GM19467 (cell line): ENCODE measurements around the gene CCM2L.

Experiments
- ATAC-seq: cut with Tn5 transposase; IDR thresholded peaks from one replicate; pipeline ENCODE4 v1.9.1; 2021; ENCODE audit warnings: mild to moderate bottlenecking, moderate library complexity; ENCODE audit not compliant: unreplicated experiment

Gene CCM2L

GRCh38 chr20:31992086-31992485 lies 18.2 kb upstream of the CCM2L start:
- no peak for ATAC-seq

GRCh38 chr20:31996996-31997395 lies 13.2 kb upstream of the CCM2L start:
- no peak for ATAC-seq

- ATAC-seq, result no peak
Measured at GRCh38 chr20:31998246-31998645, 12.0 kb upstream of the CCM2L start.

- no peak for ATAC-seq
Measured at GRCh38 chr20:32003325-32003724, 6.9 kb upstream of the CCM2L start.

GRCh38 chr20:32004963-32005362 lies 5.3 kb upstream of the CCM2L start:
- no peak for ATAC-seq

- no peak for ATAC-seq
Measured at GRCh38 chr20:32006053-32006452, 4.2 kb upstream of the CCM2L start.

- no peak for ATAC-seq
Measured at GRCh38 chr20:32006841-32007786, 3.1 kb upstream of the CCM2L start.

GRCh38 chr20:32007787-32008616 lies 2.2 kb upstream of the CCM2L start:
- no peak for ATAC-seq

- no peak for ATAC-seq
Measured at GRCh38 chr20:32009564-32009963, 674 bp upstream of the CCM2L start.

- no peak for ATAC-seq
Measured at GRCh38 chr20:32010666-32011065, 428 bp downstream of the CCM2L start.

GRCh38 chr20:32012159-32012688 lies 2.0 kb downstream of the CCM2L start:
- no peak for ATAC-seq

- ATAC-seq, result no peak
Measured at GRCh38 chr20:32013326-32013725, 3.1 kb downstream of the CCM2L start.

GRCh38 chr20:32017711-32018251 lies 7.5 kb downstream of the CCM2L start:
- ATAC-seq, result no peak

- ATAC-seq, result no peak
Measured at GRCh38 chr20:32018269-32019155, 8.3 kb downstream of the CCM2L start.

GRCh38 chr20:32019156-32019510 lies 8.9 kb downstream of the CCM2L start:
- no peak for ATAC-seq

- no peak for ATAC-seq
Measured at GRCh38 chr20:32019563-32020463, 9.6 kb downstream of the CCM2L start.

GRCh38 chr20:32021091-32021490 lies 10.9 kb downstream of the CCM2L start:
- no peak for ATAC-seq

GRCh38 chr20:32024683-32025295 lies 14.6 kb downstream of the CCM2L start:
- no peak for ATAC-seq

- ATAC-seq, result no peak
Measured at GRCh38 chr20:32027643-32028042, 17.4 kb downstream of the CCM2L start.
